NCI-H345 (cell line): ENCODE data around the gene RRAD.
A peak's percentile ranks its signal among the peaks of the same experiment; 100 is the strongest.
"Not testable (repeated sequence)": the region's sequence is repeated elsewhere in the genome, so short reads cannot be mapped to it uniquely, and the experiment has no call there.

Experiments used
- DNase-seq: peaks from one replicate; lab custom pipeline; 2025; lab: John Stamatoyannopoulos, UW

RRAD gene

GRCh38 chr16:66950971-66951790 is 25.8 kb upstream of the RRAD start:
- DNase-seq, result no peak

GRCh38 chr16:66950437-66950836 is 25.1 kb upstream of the RRAD start:
- no peak for DNase-seq

GRCh38 chr16:66949472-66949871 is 24.1 kb upstream of the RRAD start:
- no peak for DNase-seq

GRCh38 chr16:66948837-66949225 is 23.5 kb upstream of the RRAD start:
- DNase-seq, result no peak

GRCh38 chr16:66948134-66948836 is 22.9 kb upstream of the RRAD start:
- no peak for DNase-seq

GRCh38 chr16:66947302-66948065 is 22.1 kb upstream of the RRAD start:
- DNase-seq, result peak; percentile 69

GRCh38 chr16:66946974-66947301 is 21.6 kb upstream of the RRAD start:
- DNase-seq, result no peak

- no peak for DNase-seq
Measured at GRCh38 chr16:66946541-66946940, 21.2 kb upstream of the RRAD start.

GRCh38 chr16:66945939-66946338 is 20.6 kb upstream of the RRAD start:
- no peak for DNase-seq

- not testable (repeated sequence) for DNase-seq
Measured at GRCh38 chr16:66944971-66945370, 19.6 kb upstream of the RRAD start.

- no peak for DNase-seq
Measured at GRCh38 chr16:66944054-66944441, 18.7 kb upstream of the RRAD start.

- DNase-seq, result no peak
Measured at GRCh38 chr16:66943426-66944053, 18.2 kb upstream of the RRAD start.

GRCh38 chr16:66942981-66943380 is 17.6 kb upstream of the RRAD start:
- DNase-seq, result no peak

GRCh38 chr16:66940236-66940635 is 14.9 kb upstream of the RRAD start:
- DNase-seq, result no peak

GRCh38 chr16:66939366-66939765 is 14.0 kb upstream of the RRAD start:
- no peak for DNase-seq

- DNase-seq, result no peak
Measured at GRCh38 chr16:66937725-66938337, 12.5 kb upstream of the RRAD start.

- no peak for DNase-seq
Measured at GRCh38 chr16:66936889-66937554, 11.7 kb upstream of the RRAD start.

- no peak for DNase-seq
Measured at GRCh38 chr16:66936462-66936861, 11.1 kb upstream of the RRAD start.

GRCh38 chr16:66935314-66936011 is 10.1 kb upstream of the RRAD start, which contains the start of gene CES2:
CES2 (plus strand) TSS chr16:66935516; CDS start chr16:66935636, 120 bp downstream.
- DNase-seq, result no peak

- DNase-seq, result not testable (repeated sequence)
Measured at GRCh38 chr16:66934839-66935313, 9.5 kb upstream of the RRAD start.
